HG03108 (cell line): ENCODE data around the gene PRR3.
"Not testable (repeated sequence)": the region's sequence is repeated elsewhere in the genome, so short reads cannot be mapped to it uniquely, and the experiment has no call there.

Experiments
- ATAC-seq: cut with Tn5 transposase; IDR thresholded peaks from one replicate; pipeline ENCODE4 v1.9.1; 2021; ENCODE audit warnings: moderate library complexity; ENCODE audit not compliant: unreplicated experiment

PRR3 gene, protein sequence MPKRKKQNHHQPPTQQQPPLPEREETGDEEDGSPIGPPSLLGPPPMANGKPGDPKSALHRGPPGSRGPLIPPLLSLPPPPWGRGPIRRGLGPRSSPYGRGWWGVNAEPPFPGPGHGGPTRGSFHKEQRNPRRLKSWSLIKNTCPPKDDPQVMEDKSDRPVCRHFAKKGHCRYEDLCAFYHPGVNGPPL

DNA sequence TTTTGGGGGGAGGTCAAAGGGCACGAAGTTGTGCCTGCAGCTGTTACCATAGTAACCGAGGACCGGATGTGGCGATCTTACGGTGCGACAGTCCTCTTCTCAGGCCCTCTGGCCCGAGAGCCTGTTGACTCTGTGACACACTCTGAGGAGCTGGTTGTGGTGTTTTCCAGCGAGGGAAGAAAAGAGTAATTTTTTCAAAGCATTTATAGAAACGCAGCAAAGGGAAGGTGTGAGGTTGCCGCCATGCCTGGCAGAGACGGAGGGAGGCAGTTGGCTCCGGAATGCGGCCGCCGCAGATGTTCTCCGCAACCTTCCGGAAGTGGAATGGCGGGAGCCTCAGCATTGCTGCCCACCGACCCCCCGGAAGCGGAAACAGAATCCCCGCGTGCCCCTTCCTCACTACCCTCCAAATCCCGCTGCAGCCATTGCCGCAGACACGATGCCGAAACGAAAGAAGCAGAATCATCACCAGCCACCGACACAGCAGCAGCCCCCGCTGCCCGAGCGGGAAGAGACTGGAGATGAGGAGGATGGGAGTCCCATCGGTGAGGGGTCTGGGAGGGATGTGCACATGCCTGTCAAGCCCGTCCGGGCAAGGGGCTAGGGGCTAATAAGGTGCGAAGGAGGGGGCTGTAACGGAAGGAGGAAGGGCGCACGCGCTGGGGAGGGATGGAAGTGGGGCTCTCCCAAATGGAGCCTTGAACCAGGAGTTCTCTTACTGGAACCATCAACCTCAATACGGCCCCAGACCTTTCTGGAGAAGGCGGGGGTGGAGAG is at the start of gene PRR3:
TSS of gene PRR3 (plus strand) at position 390 of the 777 bp plus-strand sequence. CDS start at position 440, 50 bp downstream.
- ATAC-seq, result peak; percentile 50

DNA sequence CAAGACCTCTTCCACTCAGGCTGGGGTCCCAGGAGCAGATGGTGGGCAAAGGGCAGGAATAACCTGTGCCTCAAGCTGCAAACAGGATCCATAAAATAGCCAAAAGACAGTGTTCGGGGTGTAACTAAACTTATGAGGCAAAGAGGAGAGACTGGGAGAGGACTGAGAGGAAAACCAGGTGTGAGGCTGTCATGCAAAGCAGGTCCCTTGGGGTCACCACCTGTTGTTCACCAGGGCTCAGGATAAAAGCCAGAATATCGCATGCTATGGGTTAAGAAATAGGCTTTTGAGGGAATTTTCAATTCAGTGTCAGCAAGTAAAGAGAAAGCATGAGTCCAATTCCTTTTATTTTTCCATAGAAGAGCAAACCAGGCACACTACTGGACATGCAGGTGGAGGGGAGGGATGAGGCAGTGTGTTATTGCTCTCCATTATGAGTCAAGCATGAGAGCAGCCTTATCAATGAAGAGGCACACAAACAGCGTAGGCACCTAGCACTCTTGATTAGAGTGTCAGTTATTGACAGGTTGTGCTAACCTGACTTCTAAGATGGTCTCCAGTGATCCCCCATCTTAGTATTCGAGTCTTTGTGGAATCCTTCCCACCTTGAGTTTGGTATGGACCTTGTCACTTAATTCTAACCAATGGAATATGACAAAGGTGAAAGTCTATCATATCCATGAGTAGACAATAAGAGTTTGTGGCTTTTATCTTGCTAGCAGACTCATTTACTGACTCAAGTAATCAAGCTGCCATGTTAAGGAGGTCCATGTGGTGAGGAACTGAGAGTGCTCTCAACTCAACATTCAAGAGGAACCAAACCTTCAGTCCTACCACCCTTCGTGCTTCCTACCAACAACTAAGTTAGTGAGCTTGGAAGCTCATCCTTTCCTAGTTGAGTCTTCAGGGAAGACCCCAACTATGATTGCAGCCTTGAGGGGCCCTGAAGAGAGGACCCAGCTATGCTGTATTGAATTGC is 49.0 kb upstream of the PRR3 start:
- no peak for ATAC-seq

DNA sequence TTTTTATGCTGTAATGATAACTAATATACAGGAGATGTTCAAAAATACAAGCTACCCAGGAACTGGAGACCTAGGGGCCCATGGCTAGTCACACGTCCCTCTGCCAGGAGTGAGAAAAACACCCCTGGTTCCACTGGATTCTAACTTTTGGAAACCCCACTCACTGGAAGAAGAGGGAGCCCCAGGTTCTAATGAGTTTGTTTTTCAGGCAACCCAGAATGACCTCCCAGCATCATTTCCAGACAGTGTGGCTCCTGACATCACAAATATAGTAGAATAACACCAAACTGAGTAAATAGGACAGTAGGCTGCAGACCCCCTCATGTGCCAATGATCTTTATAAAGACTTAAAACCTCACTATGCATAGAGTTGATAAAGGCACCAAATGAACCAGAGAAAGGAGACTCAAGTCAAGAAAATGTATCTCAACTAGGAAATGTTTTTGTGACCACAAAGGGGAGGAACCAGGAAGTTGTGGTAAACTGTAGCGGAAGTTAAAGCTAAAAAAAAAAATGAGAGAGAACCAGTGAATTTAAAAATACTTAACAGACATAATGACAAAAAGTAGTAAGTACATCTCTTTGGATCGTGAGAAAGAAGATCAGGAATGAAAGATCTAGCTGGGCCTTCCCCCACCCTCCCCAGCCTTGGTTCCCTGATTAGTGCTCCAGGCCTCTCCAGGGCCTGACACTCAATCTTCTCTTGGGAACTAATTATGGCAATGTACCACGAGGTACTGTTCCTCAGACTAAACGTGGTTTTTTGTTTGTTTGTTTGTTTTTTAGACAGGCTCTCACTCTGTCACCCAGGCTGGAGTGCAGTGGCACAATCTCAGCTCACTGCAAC is 48.0 kb upstream of the PRR3 start:
- no peak for ATAC-seq

DNA sequence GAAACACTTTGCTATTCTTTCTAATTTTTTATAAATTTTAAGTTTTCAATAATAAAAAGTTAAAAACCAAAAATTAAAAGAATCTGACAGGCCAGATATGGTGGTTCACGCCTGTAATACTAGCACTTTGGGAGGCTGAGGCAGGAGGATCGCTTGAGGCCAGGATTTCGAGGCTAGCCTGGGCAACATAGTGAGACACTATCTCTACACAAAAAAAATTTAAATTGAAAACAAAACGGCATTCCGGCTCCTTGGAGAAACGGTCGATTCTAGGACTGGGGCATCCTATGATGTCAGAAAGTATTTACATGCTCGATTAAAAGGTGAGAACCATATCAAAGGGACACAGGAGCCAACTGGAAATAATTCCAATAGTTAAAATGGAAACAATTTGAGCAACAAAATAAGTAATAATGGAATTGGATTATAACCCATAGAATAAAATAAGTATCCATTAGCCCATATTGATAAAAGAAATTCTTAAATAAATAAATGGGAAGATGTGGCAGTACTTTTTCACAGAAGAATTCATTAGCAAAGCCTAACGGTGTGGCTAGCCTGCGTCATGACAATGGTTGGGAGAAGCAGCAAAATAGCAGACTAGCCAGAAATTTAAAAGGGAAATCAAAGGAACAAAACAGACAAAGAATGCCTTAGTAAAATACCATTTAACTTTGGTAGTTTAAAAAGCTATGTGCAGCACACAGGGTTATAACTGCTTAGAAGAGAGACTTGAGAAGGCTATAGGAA is 46.5 kb upstream of the PRR3 start:
- ATAC-seq, result no peak

DNA sequence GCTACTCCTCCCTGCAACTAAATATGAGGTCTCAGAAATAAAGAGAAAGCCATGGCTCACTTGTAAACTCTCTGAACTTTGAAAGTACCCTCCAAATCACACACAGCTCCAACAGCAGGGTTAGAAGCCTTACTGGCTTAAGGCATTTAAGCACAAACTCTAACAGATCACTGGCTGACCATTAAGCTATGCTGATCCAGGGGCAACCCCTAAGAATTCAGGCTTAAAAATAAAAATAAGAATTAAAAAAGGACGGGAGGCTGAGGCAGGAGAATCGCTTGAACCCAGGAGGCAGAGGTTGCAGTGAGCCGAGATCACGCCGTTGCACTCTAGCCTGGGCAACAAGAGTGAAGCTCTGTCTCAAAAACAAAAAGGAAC is 45.9 kb upstream of the PRR3 start:
- no peak for ATAC-seq

DNA sequence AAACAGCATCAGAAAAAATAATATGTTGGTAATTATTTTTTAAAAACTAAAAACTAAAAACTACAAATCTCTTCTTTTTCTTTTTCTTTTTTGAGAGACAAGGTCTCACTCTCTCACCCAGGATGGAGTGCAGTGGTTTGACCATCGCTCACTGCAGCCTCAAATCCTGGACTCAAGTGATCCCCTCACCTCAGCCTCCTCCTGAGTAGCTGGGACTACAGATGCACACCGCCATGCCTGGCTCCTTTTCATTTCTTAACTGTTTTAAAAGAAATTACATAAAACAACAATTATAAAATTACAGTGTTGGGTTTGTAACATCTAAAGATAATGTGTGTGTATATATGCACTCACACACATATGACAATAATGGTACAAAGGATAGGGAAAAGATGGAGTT is 43.6 kb upstream of the PRR3 start:
- ATAC-seq, result no peak

DNA sequence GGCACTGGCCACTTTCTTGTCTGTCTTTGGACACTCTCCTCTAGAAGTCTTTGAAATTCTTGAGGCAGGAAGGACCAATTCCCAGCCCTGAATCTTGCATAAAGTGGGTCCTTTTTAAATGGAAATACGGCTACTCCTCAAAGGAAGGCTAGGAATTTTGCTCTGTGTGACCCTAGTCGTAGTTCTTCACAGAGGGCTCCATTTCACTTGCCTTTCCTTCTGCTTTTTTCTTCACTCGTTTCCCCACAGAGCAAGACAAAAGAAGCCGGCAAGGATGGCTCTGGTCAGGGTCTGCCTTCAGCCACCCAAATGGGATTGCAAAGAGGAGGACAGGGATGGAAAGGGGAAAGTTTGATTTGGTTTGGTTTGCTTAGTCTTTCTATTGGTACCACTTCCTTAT is 42.0 kb upstream of the PRR3 start:
- no peak for ATAC-seq

DNA sequence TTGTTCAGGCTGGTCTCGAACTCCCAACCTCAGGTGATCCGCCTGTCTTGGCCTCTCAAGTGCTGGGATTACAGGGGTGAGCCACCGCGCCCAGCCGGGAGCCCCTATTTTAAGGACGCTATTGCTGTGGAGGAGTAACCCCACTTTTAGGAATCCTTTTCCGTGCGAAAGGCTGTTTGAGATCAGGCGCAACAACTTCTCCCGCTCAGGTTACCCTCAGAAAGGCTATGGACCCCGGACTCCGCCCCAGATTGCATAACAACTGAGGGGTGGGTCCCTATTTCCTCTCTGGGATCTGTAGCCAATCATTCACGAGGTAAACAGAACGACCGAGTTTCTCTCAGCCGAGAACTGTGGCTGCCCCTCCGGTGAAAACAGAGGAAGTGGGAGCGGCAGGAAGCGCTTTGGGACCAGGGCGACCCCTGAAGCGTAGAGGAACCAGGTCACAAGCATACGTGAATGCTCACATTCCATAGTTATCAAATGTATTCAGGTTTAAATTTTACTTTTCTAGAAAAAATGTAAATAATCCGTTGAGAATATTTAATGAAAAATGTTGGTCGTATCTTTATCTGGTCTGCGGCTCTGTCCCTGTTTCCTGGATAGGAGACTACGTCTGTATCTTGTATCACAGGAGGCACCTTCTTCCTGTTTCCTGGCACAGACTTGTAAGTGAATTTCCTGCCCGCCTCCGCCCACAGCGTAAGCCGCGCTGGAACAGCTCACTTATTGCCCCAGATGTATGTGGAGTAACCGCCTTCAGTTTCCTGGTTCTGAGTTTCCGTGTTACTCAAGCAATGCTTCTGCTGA is 40.9 kb upstream of the PRR3 start:
- ATAC-seq, result peak; percentile 77

DNA sequence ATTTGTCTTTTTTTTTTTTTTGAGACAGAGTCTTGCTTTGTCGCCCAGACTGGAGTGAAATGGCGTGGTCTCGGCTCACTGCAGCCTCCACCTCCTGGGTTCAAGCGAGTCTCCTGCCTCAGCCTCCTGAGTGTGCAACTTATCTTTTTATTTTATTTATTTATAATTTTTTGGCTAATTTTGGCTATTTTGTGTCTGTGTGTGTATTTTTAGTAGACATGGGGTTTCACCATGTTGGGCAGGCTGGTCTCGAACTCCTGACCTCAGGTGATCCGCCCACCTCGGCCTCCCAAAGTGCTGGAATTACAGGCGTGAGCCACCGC is 40.4 kb upstream of the PRR3 start:
- ATAC-seq, result not testable (repeated sequence)

DNA sequence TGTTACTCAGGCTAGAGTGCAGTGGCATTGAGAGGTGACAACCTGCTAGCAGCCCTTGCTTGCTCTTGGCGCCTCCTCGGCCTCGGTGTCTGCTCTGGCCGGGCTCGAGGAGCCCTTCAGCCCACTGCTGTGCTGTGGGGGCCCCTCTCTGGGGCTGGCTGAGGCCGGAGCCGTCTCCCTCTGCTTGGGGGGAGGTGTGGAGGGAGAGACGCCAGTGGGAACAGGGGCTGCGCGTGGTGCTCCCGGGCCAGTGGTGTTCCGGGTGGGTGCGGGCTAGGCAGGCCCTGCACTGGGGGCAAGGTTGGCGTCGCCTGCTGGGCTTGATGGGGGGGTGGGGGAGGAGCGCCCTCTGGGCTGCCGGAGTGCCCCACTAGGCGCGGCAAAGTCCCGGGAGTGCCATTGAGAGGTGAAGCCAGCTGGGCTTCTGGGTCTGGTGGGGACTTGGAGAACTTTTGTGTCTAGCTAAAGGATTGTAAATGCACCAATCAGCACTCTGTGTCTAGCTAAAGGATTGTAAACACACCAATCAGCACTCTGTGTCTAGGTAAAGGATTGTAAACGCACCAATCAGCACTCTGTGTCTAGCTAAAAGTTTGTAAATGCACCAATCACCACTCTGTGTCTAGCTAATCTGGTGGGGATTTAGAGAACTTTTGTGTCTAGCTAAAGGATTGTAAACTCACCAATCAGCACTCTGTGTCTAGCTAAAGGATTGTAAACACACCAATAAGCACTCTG is 39.2 kb upstream of the PRR3 start:
- not testable (repeated sequence) for ATAC-seq

DNA sequence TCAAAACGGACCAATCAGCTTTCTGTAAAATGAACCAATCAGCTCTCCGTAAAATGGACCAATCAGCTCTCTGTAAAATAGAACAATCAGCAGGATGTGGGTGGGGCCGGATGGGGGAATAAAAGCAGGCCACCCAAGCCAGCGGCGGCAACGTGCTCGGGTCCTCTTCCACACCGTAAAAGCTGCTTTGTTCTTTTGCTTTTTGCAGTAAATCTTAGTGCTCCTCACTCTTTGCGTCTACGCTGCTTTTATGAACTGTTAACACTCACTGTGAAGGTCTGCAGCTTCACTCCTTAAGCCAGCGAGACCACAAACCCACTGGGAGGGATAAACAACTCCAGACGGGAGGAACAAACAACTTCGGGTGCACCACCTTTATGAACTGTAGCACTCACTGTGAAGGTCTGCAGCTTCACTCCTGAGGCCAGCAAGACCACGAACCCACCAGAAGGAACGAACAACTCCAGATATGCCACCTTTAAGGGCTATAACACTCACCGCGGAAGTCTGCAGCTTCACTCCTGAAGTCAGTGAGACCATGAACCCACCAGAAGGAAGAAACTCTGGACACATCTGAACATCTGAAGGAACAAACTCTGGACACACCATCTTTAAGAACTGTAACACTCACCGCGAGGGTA is 38.5 kb upstream of the PRR3 start:
- not testable (repeated sequence) for ATAC-seq

DNA sequence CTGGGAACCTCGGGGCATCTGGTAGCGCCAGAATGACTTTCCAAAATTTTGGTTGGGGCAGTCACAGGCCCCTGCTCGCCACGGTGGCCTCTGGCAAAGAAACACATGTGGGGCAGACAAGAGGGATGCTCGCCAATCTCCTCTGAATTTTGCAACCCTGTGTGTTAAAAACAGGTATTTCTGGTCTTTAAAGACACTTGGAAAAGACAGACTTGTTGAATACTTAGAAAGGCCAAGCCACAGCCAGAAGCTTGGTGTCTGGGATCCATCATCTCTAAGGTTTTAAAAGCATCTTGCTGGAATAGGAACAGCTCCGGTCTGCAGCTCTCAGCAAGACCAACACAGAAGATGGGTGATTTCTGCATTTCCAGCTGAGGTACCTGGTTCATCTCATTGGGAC is 36.6 kb upstream of the PRR3 start:
- ATAC-seq, result no peak

DNA sequence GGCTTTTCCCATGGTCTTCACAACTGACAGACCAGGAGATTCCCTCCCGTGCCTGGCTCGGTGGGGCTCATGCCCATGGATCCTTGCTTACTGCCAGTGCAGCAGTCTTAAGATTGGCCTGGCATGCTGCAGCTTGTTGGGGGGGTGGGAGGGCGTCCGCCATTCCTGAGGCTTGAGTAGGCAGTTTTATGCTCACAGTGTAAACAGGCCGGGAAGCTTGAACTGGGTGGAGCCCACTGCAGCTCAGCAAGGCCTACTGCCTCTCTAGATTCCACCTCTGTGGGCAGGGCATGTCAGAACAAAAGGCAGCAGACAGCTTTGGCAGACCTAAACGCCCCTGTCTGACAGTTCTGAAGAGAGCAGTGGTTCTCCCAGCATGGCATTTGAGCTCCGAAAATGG is 36.0 kb upstream of the PRR3 start:
- not testable (repeated sequence) for ATAC-seq

DNA sequence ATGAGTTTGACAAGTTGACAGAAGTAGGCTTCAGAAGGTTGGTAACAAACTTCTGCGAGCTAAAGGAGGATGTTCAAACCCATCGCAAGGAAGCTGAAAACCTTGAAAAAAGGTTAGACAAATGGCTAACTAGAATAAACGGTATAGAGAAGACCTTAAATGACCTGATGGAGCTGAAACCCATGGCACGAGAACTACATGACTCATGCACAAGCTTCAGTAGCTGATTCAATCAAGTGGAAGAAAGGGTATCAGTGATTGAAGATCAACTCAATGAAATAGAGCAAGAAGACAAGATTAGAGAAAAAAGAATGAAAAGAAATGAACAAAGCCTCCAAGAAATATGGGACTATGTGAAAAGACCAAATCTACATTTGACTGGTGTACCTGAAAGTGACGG is 35.1 kb upstream of the PRR3 start:
- not testable (repeated sequence) for ATAC-seq

DNA sequence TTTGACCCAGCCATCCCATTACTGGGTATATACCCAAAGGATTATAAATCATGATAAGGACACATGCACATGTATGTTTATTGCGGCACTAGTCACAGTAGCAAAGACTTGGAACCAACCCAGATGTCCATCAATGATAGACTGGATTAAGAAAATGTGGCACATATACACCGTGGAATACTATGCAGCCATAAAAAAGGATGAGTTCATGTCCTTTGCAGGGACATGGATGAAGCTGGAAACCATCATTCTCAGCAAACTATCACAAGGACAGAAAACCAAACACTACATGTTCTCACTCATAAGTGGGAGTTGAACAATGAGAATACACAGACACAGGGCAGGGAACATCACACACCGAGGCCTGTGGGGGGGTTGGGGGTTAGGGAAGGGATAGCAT is 30.7 kb upstream of the PRR3 start:
- not testable (repeated sequence) for ATAC-seq

DNA sequence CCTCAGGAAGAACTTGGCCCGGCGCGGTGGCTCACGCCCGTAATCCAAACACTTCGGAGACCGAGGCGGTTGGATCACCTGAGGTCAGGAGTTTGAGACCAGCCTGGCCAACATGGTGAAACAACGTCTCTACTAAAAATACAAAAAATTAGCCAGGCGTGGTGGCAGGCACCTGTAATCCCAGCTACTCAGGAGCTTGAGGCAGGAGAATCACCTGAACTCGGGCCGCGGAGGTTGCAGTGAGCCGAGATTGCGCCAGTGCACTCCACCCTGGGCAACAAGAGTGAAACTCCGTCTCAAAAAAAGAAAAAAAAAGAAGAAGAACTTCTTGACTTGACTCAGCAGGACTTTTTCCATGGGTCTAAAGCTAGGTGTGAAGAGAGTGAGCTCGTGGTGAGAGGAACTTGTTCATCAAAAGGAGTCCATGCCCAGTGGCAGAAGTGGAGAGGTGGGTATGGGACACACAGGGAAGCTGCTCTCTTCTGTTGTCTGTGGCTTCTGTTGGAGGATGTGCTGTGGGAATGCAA is 27.7 kb upstream of the PRR3 start:
- ATAC-seq, result peak; percentile 35

DNA sequence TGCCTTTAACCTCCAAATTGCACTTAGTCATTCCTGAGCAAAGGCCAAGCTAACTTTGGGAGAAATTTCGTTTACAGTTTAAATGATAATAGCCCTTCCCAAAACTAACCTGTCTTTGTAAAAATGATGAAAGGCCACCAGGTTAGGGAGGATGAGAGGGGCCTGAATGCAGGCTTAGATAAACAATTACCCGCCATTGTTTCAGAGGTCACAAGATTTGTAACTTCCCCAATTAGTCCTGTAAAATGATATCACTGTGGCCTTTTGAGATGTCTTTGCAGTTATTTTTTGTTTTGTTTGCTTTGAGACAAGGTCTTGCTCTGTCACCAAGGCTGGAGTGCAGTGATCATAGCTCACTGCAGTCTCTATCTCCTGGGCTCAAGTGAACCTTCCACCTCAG is 27.1 kb upstream of the PRR3 start:
- ATAC-seq, result no peak
